Endothelial cell (in vitro differentiated cells): ENCODE data around the gene CCT8L2. TPM values are rescaled to one million over a fixed set of nuclear protein-coding genes. Genes with fewer than 3 reads are reported as not detected.
"Not testable (repeated sequence)": the region's sequence is repeated elsewhere in the genome, so short reads cannot be mapped to it uniquely, and the experiment has no call there.

ENCODE experiments used
- DNase-seq: peaks from one replicate; pipeline ENCODE4 v3.0.0; 2021; ENCODE audit warnings: low spot score
- H3K27ac Mint-ChIP-seq: one replicate; pipeline ENCODE4 v1.8.0; 2021; ENCODE audit warnings: mixed read lengths, inconsistent platforms; ENCODE audit not compliant: unreplicated experiment
- H3K27me3 Mint-ChIP-seq: one replicate; pipeline ENCODE4 v1.8.0; 2021; ENCODE audit warnings: mild to moderate bottlenecking, moderate library complexity, mixed read lengths, inconsistent platforms; ENCODE audit not compliant: unreplicated experiment
- H3K36me3 Mint-ChIP-seq: one replicate; pipeline ENCODE4 v1.8.0; 2021; ENCODE audit warnings: mild to moderate bottlenecking, low read depth, mixed read lengths, inconsistent platforms; ENCODE audit not compliant: unreplicated experiment
- H3K4me1 Mint-ChIP-seq: one replicate; pipeline ENCODE4 v1.8.0; 2021; ENCODE audit warnings: mild to moderate bottlenecking, mixed read lengths, inconsistent platforms; ENCODE audit not compliant: unreplicated experiment
- H3K4me3 Mint-ChIP-seq: one replicate; pipeline ENCODE4 v1.8.0; 2021; ENCODE audit warnings: mild to moderate bottlenecking, mixed read lengths, inconsistent platforms; ENCODE audit not compliant: unreplicated experiment
- H3K9me3 Mint-ChIP-seq: one replicate; pipeline ENCODE4 v1.8.0; 2021; ENCODE audit warnings: mixed read lengths, inconsistent platforms; ENCODE audit not compliant: unreplicated experiment
- long read RNA-seq: library from polyadenylated mRNA; unstranded; transcript quantifications from one replicate; pipeline ENCODE4 v2.0.0, GENCODE V29; 2020; ENCODE audit not compliant: unreplicated experiment
- total RNA-seq: library from RNA; stranded (reverse); fragmentation: NEBNext Ultra II Directional; extraction: Animal tissue kit (Norgen Biotek cat#: 25700); gene quantifications from one replicate; pipeline ENCODE4 v1.2.1, GENCODE V29; 2021; ENCODE audit not compliant: unreplicated experiment

CCT8L2 gene, protein sequence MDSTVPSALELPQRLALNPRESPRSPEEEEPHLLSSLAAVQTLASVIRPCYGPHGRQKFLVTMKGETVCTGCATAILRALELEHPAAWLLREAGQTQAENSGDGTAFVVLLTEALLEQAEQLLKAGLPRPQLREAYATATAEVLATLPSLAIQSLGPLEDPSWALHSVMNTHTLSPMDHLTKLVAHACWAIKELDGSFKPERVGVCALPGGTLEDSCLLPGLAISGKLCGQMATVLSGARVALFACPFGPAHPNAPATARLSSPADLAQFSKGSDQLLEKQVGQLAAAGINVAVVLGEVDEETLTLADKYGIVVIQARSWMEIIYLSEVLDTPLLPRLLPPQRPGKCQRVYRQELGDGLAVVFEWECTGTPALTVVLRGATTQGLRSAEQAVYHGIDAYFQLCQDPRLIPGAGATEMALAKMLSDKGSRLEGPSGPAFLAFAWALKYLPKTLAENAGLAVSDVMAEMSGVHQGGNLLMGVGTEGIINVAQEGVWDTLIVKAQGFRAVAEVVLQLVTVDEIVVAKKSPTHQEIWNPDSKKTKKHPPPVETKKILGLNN
- not detected for total RNA-seq
- long read RNA-seq = 0 reads

- not testable (repeated sequence) for H3K36me3 Mint-ChIP-seq, H3K27ac Mint-ChIP-seq, DNase-seq, H3K27me3 Mint-ChIP-seq, H3K4me1 Mint-ChIP-seq, H3K4me3 Mint-ChIP-seq
- H3K9me3 Mint-ChIP-seq = peaks cover 25% of the 10 kb centered on the region
Observed at GRCh38 chr22:16592710-16593109, at the start of gene CCT8L2. Gene CCT8L2 (minus strand): TSS chr22:16592810. CDS start chr22:16592550, 260 bp downstream.

DNA sequence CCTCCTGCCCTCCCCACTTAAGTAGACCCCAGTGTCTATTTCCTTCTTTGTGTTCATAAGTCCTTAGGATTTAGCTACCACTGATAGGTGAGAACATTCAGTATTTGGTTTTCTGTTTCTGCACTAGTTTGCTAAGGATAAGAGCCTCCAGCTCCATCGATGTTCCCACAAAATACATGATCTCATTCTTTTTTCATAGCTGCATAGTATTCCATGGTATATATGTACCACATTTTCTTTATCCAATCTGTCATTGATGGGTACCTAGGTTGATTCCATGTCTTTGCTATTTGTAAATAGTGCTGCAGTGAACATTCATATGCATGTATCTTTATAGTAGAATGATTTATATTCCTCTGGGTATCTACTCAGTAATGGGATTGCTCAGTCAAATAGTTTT is 42.8 kb upstream of the CCT8L2 start:
- H3K27ac Mint-ChIP-seq, H3K4me3 Mint-ChIP-seq, H3K36me3 Mint-ChIP-seq, H3K27me3 Mint-ChIP-seq, DNase-seq, H3K4me1 Mint-ChIP-seq: not testable (repeated sequence)
- peaks cover 14% of the 10 kb centered on the region for H3K9me3 Mint-ChIP-seq

GRCh38 chr22:16634092-16634491 is 41.5 kb upstream of the CCT8L2 start:
- DNase-seq, H3K36me3 Mint-ChIP-seq, H3K4me3 Mint-ChIP-seq, H3K9me3 Mint-ChIP-seq, H3K27ac Mint-ChIP-seq, H3K4me1 Mint-ChIP-seq, H3K27me3 Mint-ChIP-seq: not testable (repeated sequence)

DNA sequence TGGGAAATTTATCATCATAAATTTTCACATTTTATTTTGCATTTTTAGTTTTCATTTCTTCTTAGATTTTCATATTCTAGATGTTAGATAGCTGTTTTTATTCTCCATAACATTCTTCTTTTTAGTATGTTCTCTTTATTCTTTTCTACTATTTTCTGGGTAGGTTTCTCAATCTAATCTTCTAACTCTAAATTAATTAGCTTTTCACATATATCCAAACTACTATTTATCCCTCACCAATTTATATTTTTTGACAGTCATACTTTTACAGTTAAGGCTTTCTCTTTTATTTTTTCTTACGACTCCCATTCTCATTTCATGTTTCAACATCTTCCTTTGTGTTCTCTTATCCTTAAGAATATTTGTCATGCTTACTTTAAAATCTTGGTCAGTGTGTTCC is 35.9 kb upstream of the CCT8L2 start:
- not testable (repeated sequence) for H3K27me3 Mint-ChIP-seq, H3K9me3 Mint-ChIP-seq, DNase-seq, H3K27ac Mint-ChIP-seq, H3K4me1 Mint-ChIP-seq, H3K4me3 Mint-ChIP-seq, H3K36me3 Mint-ChIP-seq

DNA sequence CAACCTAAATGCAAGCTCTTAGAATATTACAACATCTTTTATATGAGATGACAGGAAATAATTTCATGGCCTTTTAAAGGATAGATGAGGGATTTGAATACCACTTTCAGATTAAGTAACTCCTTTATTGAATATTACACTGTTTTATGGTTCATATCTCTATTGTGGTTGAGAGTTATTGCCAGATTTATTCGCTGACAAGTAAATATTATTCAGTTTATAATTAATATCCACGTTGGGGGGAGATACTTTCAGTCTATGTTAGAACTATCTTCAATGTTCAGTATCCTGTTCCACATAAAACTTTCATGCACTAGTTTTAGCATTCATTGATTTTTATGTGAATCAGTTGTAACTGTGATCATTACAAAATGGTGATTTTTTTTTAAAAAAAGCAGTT is 32.4 kb upstream of the CCT8L2 start:
- H3K4me3 Mint-ChIP-seq, DNase-seq, H3K36me3 Mint-ChIP-seq, H3K4me1 Mint-ChIP-seq, H3K27ac Mint-ChIP-seq, H3K9me3 Mint-ChIP-seq, H3K27me3 Mint-ChIP-seq: not testable (repeated sequence)

DNA sequence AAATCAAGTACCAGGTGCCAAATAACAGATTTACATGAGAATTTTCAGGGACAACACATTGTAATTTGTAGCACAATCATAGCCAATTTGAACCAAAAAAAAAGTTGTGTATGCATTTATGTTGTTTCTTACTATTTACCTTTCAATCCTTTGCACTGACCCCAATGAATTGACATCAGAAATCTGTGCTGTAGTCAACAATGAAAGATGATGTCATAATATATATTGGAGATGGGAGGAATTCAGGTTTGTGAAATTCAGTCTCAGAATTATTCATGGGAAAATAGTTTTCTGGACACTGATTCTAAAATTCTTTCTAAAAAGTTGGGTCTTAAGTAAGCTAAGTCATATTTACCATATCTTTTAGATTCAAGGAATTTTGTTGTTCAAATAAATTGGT is 31.0 kb upstream of the CCT8L2 start:
- not testable (repeated sequence) for H3K4me3 Mint-ChIP-seq

DNA sequence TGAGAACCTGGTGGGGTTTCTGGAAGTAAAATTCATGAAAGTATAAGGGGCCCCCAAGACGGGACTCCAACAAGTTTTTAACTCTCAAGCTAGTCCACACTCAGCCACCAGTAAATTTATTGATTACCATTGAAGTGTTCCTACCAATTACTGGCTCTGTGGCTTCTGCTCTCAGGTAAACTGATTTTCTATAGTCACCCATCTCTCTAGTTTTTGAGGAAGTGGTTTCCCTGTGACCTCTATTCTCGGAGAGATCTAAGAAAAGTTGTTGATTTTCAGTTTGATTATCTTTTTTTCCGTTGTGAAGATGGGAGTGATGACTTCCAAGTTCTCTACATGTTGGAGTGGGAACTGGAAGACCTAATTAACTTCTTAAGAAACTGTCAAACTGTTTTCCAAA is 24.9 kb upstream of the CCT8L2 start:
- H3K4me3 Mint-ChIP-seq = not testable (repeated sequence)
- H3K9me3 Mint-ChIP-seq = peaks cover 22% of the 10 kb centered on the region

More for the DNA sequence above, 31.0 kb upstream of the CCT8L2 start:
- not testable (repeated sequence) for H3K36me3 Mint-ChIP-seq, H3K27me3 Mint-ChIP-seq, H3K27ac Mint-ChIP-seq, H3K9me3 Mint-ChIP-seq, H3K4me1 Mint-ChIP-seq, DNase-seq

DNA sequence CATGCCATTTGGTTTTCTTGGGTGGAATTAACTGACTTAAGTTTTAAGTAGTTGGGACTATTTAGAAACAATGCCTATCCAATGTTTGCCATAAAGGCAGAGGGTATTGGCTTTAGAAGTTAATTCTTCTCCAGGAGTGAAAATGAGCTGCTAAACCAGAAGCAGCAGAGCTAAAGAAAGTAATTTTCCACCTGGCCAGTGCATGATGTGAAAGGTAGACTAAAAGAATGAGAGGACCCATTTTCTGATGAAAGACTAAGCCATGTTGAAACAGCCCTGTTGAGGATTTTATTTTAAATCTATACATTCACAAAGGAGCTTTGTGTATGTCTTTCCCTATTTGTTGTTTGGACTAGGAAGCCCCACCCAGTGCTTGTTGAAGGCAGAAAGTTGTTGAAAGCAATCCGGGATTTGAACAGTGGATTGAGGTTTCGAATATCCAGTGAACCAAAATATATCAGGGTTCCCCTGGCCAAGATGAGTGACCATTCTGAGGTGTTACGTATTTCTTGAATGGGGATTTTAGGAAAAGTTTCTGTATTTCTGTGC is 23.9 kb upstream of the CCT8L2 start:
- not testable (repeated sequence) for H3K4me1 Mint-ChIP-seq, DNase-seq, H3K27me3 Mint-ChIP-seq, H3K4me3 Mint-ChIP-seq, H3K27ac Mint-ChIP-seq
- Mint-ChIP-seq H3K36me3 (peaks cover 12% of the 10 kb centered on the region), H3K9me3 (peaks cover 28% of the 10 kb centered on the region)

More for the DNA sequence above, 24.9 kb upstream of the CCT8L2 start:
- H3K27me3 Mint-ChIP-seq, H3K27ac Mint-ChIP-seq, DNase-seq, H3K4me1 Mint-ChIP-seq, H3K36me3 Mint-ChIP-seq: not testable (repeated sequence)

DNA sequence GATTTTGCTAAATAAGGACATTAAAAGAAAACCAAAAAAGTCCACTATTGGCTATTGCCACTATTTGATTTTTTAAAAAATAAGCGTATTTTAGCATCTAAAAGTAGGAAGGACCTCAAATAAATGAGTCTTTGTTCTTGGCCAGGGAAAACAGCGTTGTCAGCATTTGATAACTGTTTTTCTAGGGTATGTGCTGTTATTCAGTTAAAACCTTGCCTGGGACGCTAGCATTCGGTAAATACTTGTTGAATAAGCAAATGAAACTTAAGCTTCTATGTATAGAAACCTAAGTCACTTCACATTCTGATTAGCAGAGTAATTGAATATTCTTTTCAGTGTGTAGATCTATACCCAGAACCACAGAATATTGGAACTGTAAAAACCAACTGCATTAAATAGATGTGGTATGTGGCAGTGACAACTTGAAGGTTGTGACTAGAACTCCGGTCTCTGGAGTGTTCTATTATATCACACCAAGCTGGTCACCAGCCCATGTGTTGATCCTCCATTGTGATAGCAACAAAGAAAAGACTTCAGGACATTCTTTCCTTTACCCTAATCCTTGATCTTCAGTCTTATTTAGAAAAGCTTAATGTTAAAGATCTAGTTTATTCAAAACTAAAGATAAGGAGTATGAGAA is 23.1 kb upstream of the CCT8L2 start:
- Mint-ChIP-seq H3K36me3 (peaks cover 12% of the 10 kb centered on the region), H3K9me3 (peaks cover 33% of the 10 kb centered on the region)
- H3K4me1 Mint-ChIP-seq, H3K27ac Mint-ChIP-seq, DNase-seq, H3K4me3 Mint-ChIP-seq, H3K27me3 Mint-ChIP-seq: not testable (repeated sequence)
